Adrenal gland (tissue), 5 donors: ENCODE data around the gene RPS23.
"Not testable (repeated sequence)": the region's sequence is repeated elsewhere in the genome, so short reads cannot be mapped to it uniquely, and the experiment has no call there.

Source experiments
- CTCF ChIP-seq, 6 experiments: fragments of 450-650 bp in 4 of 6; fragments of 200-600 bp in 2 of 6; sonication (generic) in 1 of 6; IDR thresholded peaks; 1 replicate in 5 of 6; 2 replicates in 1 of 6; pipeline versions ENCODE4 v1.5.1 to v1.8.0; 2016 to 2021; ENCODE audit warnings: antibody characterized with exemption in 6 of 6, mild to moderate bottlenecking in 2 of 6, moderate library complexity in 1 of 6
- POLR2A ChIP-seq, 2 donors: fragments of 450-650 bp; IDR thresholded peaks; one replicate each; pipeline ENCODE4 v1.6.1; 2017; ENCODE audit warnings: antibody characterized with exemption in 2 of 2, mild to moderate bottlenecking in 2 of 2, moderate library complexity in 1 of 2
- donor health status: DM: no; HTN: no; CAD: no.

- TF ChIP-seq CTCF, POLR2A (IDR thresholded peaks at IDR 0.05): not testable (repeated sequence)
Measured at GRCh38 chr5:82273426-82273825, 4.7 kb downstream of the RPS23 start.
